KOPT-K1 (cell line): ENCODE data around the gene MT4.

Source experiments
- H3K27ac ChIP-seq: fragments of 200-600 bp; sonication (generic); 2 replicates; pipeline ENCODE4 v1.5.1; 2016; ENCODE audit warnings: antibody characterized with exemption, mild to moderate bottlenecking, low read depth, low read length; ENCODE audit not compliant: poor library complexity, severe bottlenecking
- H3K36me3 ChIP-seq: fragments of 200-600 bp; sonication (generic); 2 replicates; pipeline ENCODE4 v1.5.1; 2017; ENCODE audit warnings: antibody characterized with exemption, mild to moderate bottlenecking, low read length, moderate library complexity; ENCODE audit not compliant: insufficient read depth
- H3K9me3 ChIP-seq: fragments of 200-600 bp; sonication (generic); 2 replicates; pipeline ENCODE4 v1.5.1; 2017; ENCODE audit warnings: antibody characterized with exemption, low read length, mild to moderate bottlenecking; ENCODE audit not compliant: insufficient read depth, poor library complexity, severe bottlenecking

Gene MT4

GRCh38 chr16:56564793-56565477 is at the start of gene MT4:
TSS of gene MT4 (plus strand) at chr16:56565073. CDS start at chr16:56565129, 56 bp downstream.
- Histone ChIP-seq H3K36me3 (no peaks in the 10 kb centered on the region), H3K27ac (no peak within 1 kb of the TSS), H3K9me3 (no peaks in the 10 kb centered on the region)

GRCh38 chr16:56515665-56516064 is 49.2 kb upstream of the MT4 start:
- H3K9me3 ChIP-seq = peaks cover 5% of the 10 kb centered on the region
- no peak overlapping the region for H3K27ac ChIP-seq
- peaks cover 7% of the 10 kb centered on the region; the same call in 1 of the 2 replicates for H3K36me3 ChIP-seq

GRCh38 chr16:56517206-56517605 is 47.7 kb upstream of the MT4 start:
- Histone ChIP-seq H3K36me3 (peaks cover 7% of the 10 kb centered on the region; the same call in 1 of the 2 replicates), H3K9me3 (peaks cover 2% of the 10 kb centered on the region), H3K27ac (no peak overlapping the region)

GRCh38 chr16:56518425-56518824 is 46.4 kb upstream of the MT4 start:
- Histone ChIP-seq H3K36me3 (no peaks in the 10 kb centered on the region), H3K9me3 (no peaks in the 10 kb centered on the region), H3K27ac (no peak overlapping the region)

GRCh38 chr16:56519459-56520250 is 45.2 kb upstream of the MT4 start, which contains the start of gene BBS2:
TSS of gene BBS2 (minus strand) at chr16:56520024. CDS start at chr16:56519862, 162 bp downstream.
- no peaks in the 10 kb centered on the region for H3K9me3 ChIP-seq
- peak within 1 kb of the TSS; percentile 60 for H3K27ac ChIP-seq
- no peaks in the 10 kb centered on the region for H3K36me3 ChIP-seq

- peak overlapping the region; percentile 60 for H3K27ac ChIP-seq
- no peaks in the 10 kb centered on the region for H3K36me3 ChIP-seq
Observed at GRCh38 chr16:56520251-56520577, 44.7 kb upstream of the MT4 start.

GRCh38 chr16:56525236-56525635 is 39.6 kb upstream of the MT4 start:
- no peak overlapping the region for H3K27ac ChIP-seq
- H3K36me3 ChIP-seq = no peaks in the 10 kb centered on the region
- H3K9me3 ChIP-seq = no peaks in the 10 kb centered on the region

More at GRCh38 chr16:56520251-56520577, 44.7 kb upstream of the MT4 start:
- no peaks in the 10 kb centered on the region for H3K9me3 ChIP-seq

GRCh38 chr16:56530872-56531271 is 34.0 kb upstream of the MT4 start:
- H3K27ac ChIP-seq = no peak overlapping the region
- no peaks in the 10 kb centered on the region for H3K36me3 ChIP-seq
- H3K9me3 ChIP-seq = no peaks in the 10 kb centered on the region

GRCh38 chr16:56532714-56533113 is 32.2 kb upstream of the MT4 start:
- no peaks in the 10 kb centered on the region for H3K36me3 ChIP-seq
- H3K27ac ChIP-seq = no peak overlapping the region
- no peaks in the 10 kb centered on the region for H3K9me3 ChIP-seq

- Histone ChIP-seq H3K36me3 (no peaks in the 10 kb centered on the region), H3K9me3 (no peaks in the 10 kb centered on the region), H3K27ac (no peak overlapping the region)
Observed at GRCh38 chr16:56534847-56535383, 30.0 kb upstream of the MT4 start.

GRCh38 chr16:56538331-56538730 is 26.5 kb upstream of the MT4 start:
- Histone ChIP-seq H3K36me3 (no peaks in the 10 kb centered on the region), H3K27ac (no peak overlapping the region), H3K9me3 (no peaks in the 10 kb centered on the region)

- no peaks in the 10 kb centered on the region for H3K36me3 ChIP-seq
- H3K27ac ChIP-seq = no peak overlapping the region
- no peaks in the 10 kb centered on the region for H3K9me3 ChIP-seq
Observed at GRCh38 chr16:56539656-56540055, 25.2 kb upstream of the MT4 start.

GRCh38 chr16:56542039-56542438 is 22.8 kb upstream of the MT4 start:
- H3K27ac ChIP-seq = no peak overlapping the region
- no peaks in the 10 kb centered on the region for H3K36me3 ChIP-seq
- no peaks in the 10 kb centered on the region for H3K9me3 ChIP-seq

- H3K9me3 ChIP-seq = no peaks in the 10 kb centered on the region
- H3K36me3 ChIP-seq = no peaks in the 10 kb centered on the region
- H3K27ac ChIP-seq = no peak overlapping the region
Observed at GRCh38 chr16:56547120-56547948, 17.5 kb upstream of the MT4 start.
